HEK293 (cell line): Measurements from ENCODE around the gene ZCCHC10.
A peak's percentile ranks its signal among the peaks of the same experiment; 100 is the strongest.

Experiments used
- CTCF ChIA-PET: fragments of 350-600 bp; formaldehyde crosslinking; extraction: SDS; loops from one replicate; lab custom pipeline; 2021; ENCODE audit warnings: antibody characterized with exemption; lab: Yijun Ruan, JAX
- POLR2A ChIA-PET: fragments of 300-600 bp; formaldehyde crosslinking; extraction: SDS; loops from one replicate; lab custom pipeline; 2020; ENCODE audit warnings: antibody characterized with exemption, inconsistent platforms; lab: Yijun Ruan, JAX
- H3K27ac ChIP-seq: fragments of 200-500 bp; sonication (Bioruptor generic); 2 replicates; pipeline ENCODE4 v1.5.1; 2014; ENCODE audit warnings: low read depth, low read length, control low read depth, inconsistent platforms; ENCODE audit errors: extremely low read depth
- H3K36me3 ChIP-seq, 2 experiments: fragments of 200-500 bp in 1 of 2; sonication (Bioruptor generic) in 1 of 2; 1 replicate in 1 of 2; 2 replicates in 1 of 2; pipeline ENCODE4 v1.5.1; 2014 to 2017; ENCODE audit warnings: inconsistent platforms in 2 of 2, low read length in 2 of 2; ENCODE audit not compliant: control insufficient read depth in 2 of 2, insufficient read depth in 1 of 2
- H3K4me1 ChIP-seq: fragments of 200-500 bp; sonication (Bioruptor generic); 2 replicates; pipeline ENCODE4 v1.5.1; 2014; ENCODE audit warnings: mild to moderate bottlenecking, low read length, inconsistent platforms; ENCODE audit not compliant: control insufficient read depth, insufficient read depth
- H3K4me3 ChIP-seq: 2 replicates; pipeline ENCODE4 v1.5.1; 2011; ENCODE audit warnings: low read depth, mild to moderate bottlenecking, control low read depth, low read length, moderate library complexity
- H3K9me3 ChIP-seq: fragments of 200-500 bp; sonication (Bioruptor generic); 2 replicates; pipeline ENCODE4 v1.5.1; 2014; ENCODE audit warnings: low read depth, low read length, inconsistent platforms; ENCODE audit not compliant: control insufficient read depth, insufficient read depth
- FEZF1 ChIP-seq: fragments of 450-650 bp; formaldehyde crosslinking; IDR thresholded peaks from 2 replicates; pipeline ENCODE4 v1.5.1; 2016; ENCODE audit warnings: missing biosample characterization, missing genetic modification characterization
- GLI2 ChIP-seq: fragments of 450-650 bp; formaldehyde crosslinking; IDR thresholded peaks from 2 replicates; pipeline ENCODE4; 2017; ENCODE audit warnings: missing biosample characterization, missing genetic modification characterization, low read depth, borderline replicate concordance
- GLIS1 ChIP-seq: fragments of 450-650 bp; formaldehyde crosslinking; IDR thresholded peaks from 2 replicates; pipeline ENCODE4 v1.5.1; 2016; ENCODE audit warnings: missing biosample characterization, missing genetic modification characterization
- IKZF3 ChIP-seq: fragments of 450-650 bp; IDR thresholded peaks from 2 replicates; pipeline ENCODE4 v1.5.0; 2018; ENCODE audit warnings: missing biosample characterization, mild to moderate bottlenecking, missing genetic modification characterization, moderate library complexity
- OSR2 ChIP-seq: fragments of 450-650 bp; formaldehyde crosslinking; IDR thresholded peaks from 2 replicates; pipeline ENCODE4 v1.5.1; 2016; ENCODE audit warnings: missing biosample characterization, missing genetic modification characterization
- SALL2 ChIP-seq: fragments of 450-650 bp; formaldehyde crosslinking; IDR thresholded peaks from 2 replicates; pipeline ENCODE4 v1.5.0; 2017; ENCODE audit warnings: missing biosample characterization, mild to moderate bottlenecking, missing genetic modification characterization, borderline replicate concordance
- SP7 ChIP-seq: fragments of 450-650 bp; formaldehyde crosslinking; IDR thresholded peaks from 2 replicates; pipeline ENCODE4 v1.5.1; 2016; ENCODE audit warnings: missing biosample characterization, missing genetic modification characterization
- TCF7L2 ChIP-seq: IDR thresholded peaks from 2 replicates; pipeline ENCODE4 v1.6.1; 2011; ENCODE audit warnings: low read depth, mild to moderate bottlenecking, inconsistent platforms, low read length, moderate library complexity, borderline replicate concordance
- WT1 ChIP-seq: fragments of 450-650 bp; formaldehyde crosslinking; IDR thresholded peaks from 2 replicates; pipeline ENCODE4 v1.5.1; 2016; ENCODE audit warnings: missing biosample characterization, missing genetic modification characterization
- ZBTB17 ChIP-seq: fragments of 450-650 bp; formaldehyde crosslinking; IDR thresholded peaks from 2 replicates; pipeline ENCODE4 v1.5.1; 2016; ENCODE audit warnings: missing biosample characterization, missing genetic modification characterization
- ZEB2 ChIP-seq: fragments of 450-650 bp; formaldehyde crosslinking; IDR thresholded peaks from 2 replicates; pipeline ENCODE4 v1.5.1; 2016; ENCODE audit warnings: missing biosample characterization, missing genetic modification characterization
- ZNF174 ChIP-seq: fragments of 450-650 bp; formaldehyde crosslinking; IDR thresholded peaks from 2 replicates; pipeline ENCODE4 v1.5.0; 2017; ENCODE audit warnings: missing biosample characterization, mild to moderate bottlenecking, missing genetic modification characterization
- ZNF202 ChIP-seq: fragments of 450-650 bp; formaldehyde crosslinking; IDR thresholded peaks from 2 replicates; pipeline ENCODE4 v1.5.1; 2016; ENCODE audit warnings: missing biosample characterization, missing genetic modification characterization, borderline replicate concordance
- ZNF266 ChIP-seq: fragments of 450-650 bp; formaldehyde crosslinking; IDR thresholded peaks from 2 replicates; pipeline ENCODE4 v1.5.1; 2016; ENCODE audit warnings: missing biosample characterization, missing genetic modification characterization, low read depth
- ZNF366 ChIP-seq: fragments of 450-650 bp; formaldehyde crosslinking; conservative IDR thresholded peaks from 2 replicates; pipeline ENCODE4 v1.5.1; 2016; ENCODE audit warnings: missing biosample characterization, missing genetic modification characterization
- ZNF433 ChIP-seq: fragments of 450-650 bp; formaldehyde crosslinking; IDR thresholded peaks from 2 replicates; pipeline ENCODE4 v1.5.1; 2016; ENCODE audit warnings: missing biosample characterization, missing genetic modification characterization, low read depth
- ZNF501 ChIP-seq: fragments of 450-650 bp; formaldehyde crosslinking; IDR thresholded peaks from 2 replicates; pipeline ENCODE4 v1.5.1; 2016; ENCODE audit warnings: missing biosample characterization, missing genetic modification characterization
- ZNF600 ChIP-seq: fragments of 450-650 bp; formaldehyde crosslinking; IDR thresholded peaks from 2 replicates; pipeline ENCODE4 v1.5.1; 2016; ENCODE audit warnings: missing biosample characterization, missing genetic modification characterization
- ZNF629 ChIP-seq: fragments of 450-650 bp; formaldehyde crosslinking; IDR thresholded peaks from 2 replicates; pipeline ENCODE4 v1.5.1; 2017; ENCODE audit warnings: missing biosample characterization, missing genetic modification characterization
- ZNF701 ChIP-seq: fragments of 450-650 bp; formaldehyde crosslinking; IDR thresholded peaks from 2 replicates; pipeline ENCODE4 v1.5.1; 2016; ENCODE audit warnings: missing biosample characterization, missing genetic modification characterization
- ZNF76 ChIP-seq: fragments of 450-650 bp; formaldehyde crosslinking; IDR thresholded peaks from 2 replicates; pipeline ENCODE4; 2016; ENCODE audit warnings: low read depth, missing biosample characterization, missing genetic modification characterization, borderline replicate concordance
- ZNF843 ChIP-seq: fragments of 450-650 bp; formaldehyde crosslinking; IDR thresholded peaks from 2 replicates; pipeline ENCODE4 v1.5.1; 2016; ENCODE audit warnings: missing biosample characterization, missing genetic modification characterization
- ZXDB ChIP-seq: fragments of 450-650 bp; formaldehyde crosslinking; IDR thresholded peaks from 2 replicates; pipeline ENCODE4 v1.5.1; 2016; ENCODE audit warnings: missing biosample characterization, missing genetic modification characterization
- TF ChIP-seq, protein P1 (sequence below): fragments of 450-650 bp; formaldehyde crosslinking; IDR thresholded peaks from 2 replicates; pipeline ENCODE4 v1.5.1; 2017; ENCODE audit warnings: missing biosample characterization, missing genetic modification characterization
- TF ChIP-seq, protein P2 (sequence below): fragments of 450-650 bp; formaldehyde crosslinking; IDR thresholded peaks from 2 replicates; pipeline ENCODE4 v1.5.1; 2016; ENCODE audit warnings: missing biosample characterization, missing genetic modification characterization
- TF ChIP-seq, protein P3 (sequence below): fragments of 450-650 bp; formaldehyde crosslinking; IDR thresholded peaks from 2 replicates; pipeline ENCODE4 v1.5.1; 2016; ENCODE audit warnings: missing biosample characterization, missing genetic modification characterization
- TF ChIP-seq, protein P4 (sequence below): fragments of 450-650 bp; formaldehyde crosslinking; IDR thresholded peaks from 2 replicates; pipeline ENCODE4 v1.5.1; 2016; ENCODE audit warnings: missing biosample characterization, missing genetic modification characterization
- TF ChIP-seq, protein P5 (sequence below): fragments of 450-650 bp; formaldehyde crosslinking; IDR thresholded peaks from 2 replicates; pipeline ENCODE4 v1.5.1; 2016; ENCODE audit warnings: missing biosample characterization, missing genetic modification characterization

Gene ZCCHC10

DNA sequence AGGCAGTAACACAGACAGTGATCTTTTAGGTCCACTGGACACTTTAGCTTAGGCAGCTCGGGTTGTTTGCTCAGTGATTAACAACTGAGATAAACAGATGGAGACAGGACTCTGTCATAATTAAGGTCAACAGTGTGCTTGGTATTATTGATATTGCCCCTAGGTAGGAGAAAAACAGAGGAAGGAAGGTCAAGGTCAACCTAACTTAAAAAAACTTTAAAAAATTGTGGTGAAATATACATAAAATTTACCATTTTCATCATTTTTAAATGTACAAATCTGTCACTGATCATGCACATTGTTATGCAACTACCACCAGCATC is 23.3 kb upstream of the ZCCHC10 start:
- POLR2A ChIA-PET, result interaction anchor here (1.2 kb wide), 2 partner anchors 13 to 86 kb away, joined by 3 read pairs; partner anchors contain the start of gene AFF4
- Histone ChIP-seq H3K4me3 (no peak overlapping the region; the same call in 1 of the 2 replicates), H3K27ac (peak overlapping the region; percentile 2; the same call in 1 of the 2 replicates), H3K9me3 (no peaks in the 10 kb centered on the region), H3K36me3 (no peaks in the 10 kb centered on the region), H3K4me1 (peaks cover 19% of the 10 kb centered on the region)
- CTCF ChIA-PET, result no interaction called here
- TF ChIP-seq ZNF501 (tag by site-specific recombination) (peak; percentile 19; the same call in 1 of the 2 replicates), OSR2 (tag by site-specific recombination) (peak; percentile 93), ZNF174 (tag by site-specific recombination) (no peak), ZNF629 (peak; percentile 78), SP7 (peak; percentile 24; the same call in 1 of the 2 replicates), ZNF76 (no peak), ZNF202 (no peak), SALL2 (tag by site-specific recombination) (no peak), GLIS1 (tag by site-specific recombination) (peak; percentile 88), IKZF3 (tag by site-specific recombination) (peak; percentile 66), ZNF600 (no peak), TCF7L2 (peak; percentile 52; the same call in 1 of the 2 replicates), ZNF433 (tag by site-specific recombination) (no peak), ZNF843 (peak; percentile 91), ZNF366 (tag by site-specific recombination) (0 out of 2 replicates have a peak, but pooled peaks have one; percentile 28), ZBTB17 (tag by site-specific recombination) (peak; percentile 50; the same call in 1 of the 2 replicates), ZXDB (tag by site-specific recombination) (peak; percentile 50; the same call in 1 of the 2 replicates), ZEB2 (tag by site-specific recombination) (peak; percentile 63; the same call in 1 of the 2 replicates), ZNF266 (tag by site-specific recombination) (no peak), FEZF1 (tag by site-specific recombination) (peak; percentile 85), ZNF701 (tag by site-specific recombination) (no peak), GLI2 (peak; percentile 37; the same call in 1 of the 2 replicates), WT1 (tag by site-specific recombination) (peak; percentile 68; the same call in 1 of the 2 replicates)
- TF ChIP-seq, protein P1, sequence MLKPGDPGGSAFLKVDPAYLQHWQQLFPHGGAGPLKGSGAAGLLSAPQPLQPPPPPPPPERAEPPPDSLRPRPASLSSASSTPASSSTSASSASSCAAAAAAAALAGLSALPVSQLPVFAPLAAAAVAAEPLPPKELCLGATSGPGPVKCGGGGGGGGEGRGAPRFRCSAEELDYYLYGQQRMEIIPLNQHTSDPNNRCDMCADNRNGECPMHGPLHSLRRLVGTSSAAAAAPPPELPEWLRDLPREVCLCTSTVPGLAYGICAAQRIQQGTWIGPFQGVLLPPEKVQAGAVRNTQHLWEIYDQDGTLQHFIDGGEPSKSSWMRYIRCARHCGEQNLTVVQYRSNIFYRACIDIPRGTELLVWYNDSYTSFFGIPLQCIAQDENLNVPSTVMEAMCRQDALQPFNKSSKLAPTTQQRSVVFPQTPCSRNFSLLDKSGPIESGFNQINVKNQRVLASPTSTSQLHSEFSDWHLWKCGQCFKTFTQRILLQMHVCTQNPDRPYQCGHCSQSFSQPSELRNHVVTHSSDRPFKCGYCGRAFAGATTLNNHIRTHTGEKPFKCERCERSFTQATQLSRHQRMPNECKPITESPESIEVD (tag by site-specific recombination), result peak; percentile 90
- TF ChIP-seq, protein P2, sequence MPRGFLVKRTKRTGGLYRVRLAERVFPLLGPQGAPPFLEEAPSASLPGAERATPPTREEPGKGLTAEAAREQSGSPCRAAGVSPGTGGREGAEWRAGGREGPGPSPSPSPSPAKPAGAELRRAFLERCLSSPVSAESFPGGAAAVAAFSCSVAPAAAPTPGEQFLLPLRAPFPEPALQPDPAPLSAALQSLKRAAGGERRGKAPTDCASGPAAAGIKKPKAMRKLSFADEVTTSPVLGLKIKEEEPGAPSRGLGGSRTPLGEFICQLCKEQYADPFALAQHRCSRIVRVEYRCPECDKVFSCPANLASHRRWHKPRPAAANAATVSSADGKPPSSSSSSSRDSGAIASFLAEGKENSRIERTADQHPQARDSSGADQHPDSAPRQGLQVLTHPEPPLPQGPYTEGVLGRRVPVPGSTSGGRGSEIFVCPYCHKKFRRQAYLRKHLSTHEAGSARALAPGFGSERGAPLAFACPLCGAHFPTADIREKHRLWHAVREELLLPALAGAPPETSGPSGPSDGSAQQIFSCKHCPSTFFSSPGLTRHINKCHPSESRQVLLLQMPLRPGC, result 0 out of 2 replicates have a peak, but pooled peaks have one; percentile 63
- TF ChIP-seq, protein P3, sequence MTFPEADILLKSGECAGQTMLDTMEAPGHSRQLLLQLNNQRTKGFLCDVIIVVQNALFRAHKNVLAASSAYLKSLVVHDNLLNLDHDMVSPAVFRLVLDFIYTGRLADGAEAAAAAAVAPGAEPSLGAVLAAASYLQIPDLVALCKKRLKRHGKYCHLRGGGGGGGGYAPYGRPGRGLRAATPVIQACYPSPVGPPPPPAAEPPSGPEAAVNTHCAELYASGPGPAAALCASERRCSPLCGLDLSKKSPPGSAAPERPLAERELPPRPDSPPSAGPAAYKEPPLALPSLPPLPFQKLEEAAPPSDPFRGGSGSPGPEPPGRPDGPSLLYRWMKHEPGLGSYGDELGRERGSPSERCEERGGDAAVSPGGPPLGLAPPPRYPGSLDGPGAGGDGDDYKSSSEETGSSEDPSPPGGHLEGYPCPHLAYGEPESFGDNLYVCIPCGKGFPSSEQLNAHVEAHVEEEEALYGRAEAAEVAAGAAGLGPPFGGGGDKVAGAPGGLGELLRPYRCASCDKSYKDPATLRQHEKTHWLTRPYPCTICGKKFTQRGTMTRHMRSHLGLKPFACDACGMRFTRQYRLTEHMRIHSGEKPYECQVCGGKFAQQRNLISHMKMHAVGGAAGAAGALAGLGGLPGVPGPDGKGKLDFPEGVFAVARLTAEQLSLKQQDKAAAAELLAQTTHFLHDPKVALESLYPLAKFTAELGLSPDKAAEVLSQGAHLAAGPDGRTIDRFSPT, result peak; percentile 75
- TF ChIP-seq, protein P4, sequence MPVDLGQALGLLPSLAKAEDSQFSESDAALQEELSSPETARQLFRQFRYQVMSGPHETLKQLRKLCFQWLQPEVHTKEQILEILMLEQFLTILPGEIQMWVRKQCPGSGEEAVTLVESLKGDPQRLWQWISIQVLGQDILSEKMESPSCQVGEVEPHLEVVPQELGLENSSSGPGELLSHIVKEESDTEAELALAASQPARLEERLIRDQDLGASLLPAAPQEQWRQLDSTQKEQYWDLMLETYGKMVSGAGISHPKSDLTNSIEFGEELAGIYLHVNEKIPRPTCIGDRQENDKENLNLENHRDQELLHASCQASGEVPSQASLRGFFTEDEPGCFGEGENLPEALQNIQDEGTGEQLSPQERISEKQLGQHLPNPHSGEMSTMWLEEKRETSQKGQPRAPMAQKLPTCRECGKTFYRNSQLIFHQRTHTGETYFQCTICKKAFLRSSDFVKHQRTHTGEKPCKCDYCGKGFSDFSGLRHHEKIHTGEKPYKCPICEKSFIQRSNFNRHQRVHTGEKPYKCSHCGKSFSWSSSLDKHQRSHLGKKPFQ (tag by site-specific recombination), result 0 out of 2 replicates have a peak, but pooled peaks have one; percentile 59
- TF ChIP-seq, protein P5, sequence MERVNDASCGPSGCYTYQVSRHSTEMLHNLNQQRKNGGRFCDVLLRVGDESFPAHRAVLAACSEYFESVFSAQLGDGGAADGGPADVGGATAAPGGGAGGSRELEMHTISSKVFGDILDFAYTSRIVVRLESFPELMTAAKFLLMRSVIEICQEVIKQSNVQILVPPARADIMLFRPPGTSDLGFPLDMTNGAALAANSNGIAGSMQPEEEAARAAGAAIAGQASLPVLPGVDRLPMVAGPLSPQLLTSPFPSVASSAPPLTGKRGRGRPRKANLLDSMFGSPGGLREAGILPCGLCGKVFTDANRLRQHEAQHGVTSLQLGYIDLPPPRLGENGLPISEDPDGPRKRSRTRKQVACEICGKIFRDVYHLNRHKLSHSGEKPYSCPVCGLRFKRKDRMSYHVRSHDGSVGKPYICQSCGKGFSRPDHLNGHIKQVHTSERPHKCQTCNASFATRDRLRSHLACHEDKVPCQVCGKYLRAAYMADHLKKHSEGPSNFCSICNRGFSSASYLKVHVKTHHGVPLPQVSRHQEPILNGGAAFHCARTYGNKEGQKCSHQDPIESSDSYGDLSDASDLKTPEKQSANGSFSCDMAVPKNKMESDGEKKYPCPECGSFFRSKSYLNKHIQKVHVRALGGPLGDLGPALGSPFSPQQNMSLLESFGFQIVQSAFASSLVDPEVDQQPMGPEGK (tag by site-specific recombination), result peak; percentile 24; the same call in 1 of the 2 replicates
